PFSK-1 (cell line): ENCODE measurements around the gene XIST.

Experiments used
- FOXP2 ChIP-seq: optimal IDR thresholded peaks from 2 replicates; pipeline ENCODE3; 2011; ENCODE audit warnings: borderline replicate concordance, control low read depth, inconsistent platforms; ENCODE audit not compliant: insufficient read depth; ENCODE audit errors: extremely low read length, extremely low read depth
- POLR2AphosphoS5 ChIP-seq: IDR thresholded peaks from 2 replicates; pipeline ENCODE4 v1.6.1; 2012; ENCODE audit warnings: low read depth, mild to moderate bottlenecking, control low read depth, low read length, moderate library complexity
- SIN3A ChIP-seq: IDR thresholded peaks from 2 replicates; pipeline ENCODE4 v1.6.1; 2012; ENCODE audit warnings: mild to moderate bottlenecking, low read length, moderate library complexity, borderline replicate concordance; ENCODE audit not compliant: insufficient read depth
- TAF1 ChIP-seq: IDR thresholded peaks from 2 replicates; pipeline ENCODE4 v1.6.1; 2012; ENCODE audit warnings: low read length, control low read depth, borderline replicate concordance; ENCODE audit not compliant: insufficient read depth
- TF ChIP-seq, protein P1 (sequence below), 2 experiments: IDR thresholded peaks; 2 replicates each; pipeline versions ENCODE4 v1.6.1 to v1.8.0; 2011 to 2012; ENCODE audit warnings: low read depth in 2 of 2, low read length in 2 of 2, control low read depth in 1 of 2, inconsistent platforms in 1 of 2, mild to moderate bottlenecking in 1 of 2, moderate library complexity in 1 of 2; ENCODE audit not compliant: insufficient read depth in 1 of 2

Gene XIST

GRCh38 chrX:73851014-73852009, 1.2 kb downstream of the XIST start:
- TF ChIP-seq POLR2AphosphoS5 (no peak), SIN3A (no peak), FOXP2 (no peak), TAF1 (no peak)
- TF ChIP-seq, protein P1, sequence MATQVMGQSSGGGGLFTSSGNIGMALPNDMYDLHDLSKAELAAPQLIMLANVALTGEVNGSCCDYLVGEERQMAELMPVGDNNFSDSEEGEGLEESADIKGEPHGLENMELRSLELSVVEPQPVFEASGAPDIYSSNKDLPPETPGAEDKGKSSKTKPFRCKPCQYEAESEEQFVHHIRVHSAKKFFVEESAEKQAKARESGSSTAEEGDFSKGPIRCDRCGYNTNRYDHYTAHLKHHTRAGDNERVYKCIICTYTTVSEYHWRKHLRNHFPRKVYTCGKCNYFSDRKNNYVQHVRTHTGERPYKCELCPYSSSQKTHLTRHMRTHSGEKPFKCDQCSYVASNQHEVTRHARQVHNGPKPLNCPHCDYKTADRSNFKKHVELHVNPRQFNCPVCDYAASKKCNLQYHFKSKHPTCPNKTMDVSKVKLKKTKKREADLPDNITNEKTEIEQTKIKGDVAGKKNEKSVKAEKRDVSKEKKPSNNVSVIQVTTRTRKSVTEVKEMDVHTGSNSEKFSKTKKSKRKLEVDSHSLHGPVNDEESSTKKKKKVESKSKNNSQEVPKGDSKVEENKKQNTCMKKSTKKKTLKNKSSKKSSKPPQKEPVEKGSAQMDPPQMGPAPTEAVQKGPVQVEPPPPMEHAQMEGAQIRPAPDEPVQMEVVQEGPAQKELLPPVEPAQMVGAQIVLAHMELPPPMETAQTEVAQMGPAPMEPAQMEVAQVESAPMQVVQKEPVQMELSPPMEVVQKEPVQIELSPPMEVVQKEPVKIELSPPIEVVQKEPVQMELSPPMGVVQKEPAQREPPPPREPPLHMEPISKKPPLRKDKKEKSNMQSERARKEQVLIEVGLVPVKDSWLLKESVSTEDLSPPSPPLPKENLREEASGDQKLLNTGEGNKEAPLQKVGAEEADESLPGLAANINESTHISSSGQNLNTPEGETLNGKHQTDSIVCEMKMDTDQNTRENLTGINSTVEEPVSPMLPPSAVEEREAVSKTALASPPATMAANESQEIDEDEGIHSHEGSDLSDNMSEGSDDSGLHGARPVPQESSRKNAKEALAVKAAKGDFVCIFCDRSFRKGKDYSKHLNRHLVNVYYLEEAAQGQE (IDR thresholded peaks at IDR 0.05; ENCODE audit: insufficient read depth in 1 of 2, low read depth in 2 of 2, low read length in 2 of 2) = no peak

DNA sequence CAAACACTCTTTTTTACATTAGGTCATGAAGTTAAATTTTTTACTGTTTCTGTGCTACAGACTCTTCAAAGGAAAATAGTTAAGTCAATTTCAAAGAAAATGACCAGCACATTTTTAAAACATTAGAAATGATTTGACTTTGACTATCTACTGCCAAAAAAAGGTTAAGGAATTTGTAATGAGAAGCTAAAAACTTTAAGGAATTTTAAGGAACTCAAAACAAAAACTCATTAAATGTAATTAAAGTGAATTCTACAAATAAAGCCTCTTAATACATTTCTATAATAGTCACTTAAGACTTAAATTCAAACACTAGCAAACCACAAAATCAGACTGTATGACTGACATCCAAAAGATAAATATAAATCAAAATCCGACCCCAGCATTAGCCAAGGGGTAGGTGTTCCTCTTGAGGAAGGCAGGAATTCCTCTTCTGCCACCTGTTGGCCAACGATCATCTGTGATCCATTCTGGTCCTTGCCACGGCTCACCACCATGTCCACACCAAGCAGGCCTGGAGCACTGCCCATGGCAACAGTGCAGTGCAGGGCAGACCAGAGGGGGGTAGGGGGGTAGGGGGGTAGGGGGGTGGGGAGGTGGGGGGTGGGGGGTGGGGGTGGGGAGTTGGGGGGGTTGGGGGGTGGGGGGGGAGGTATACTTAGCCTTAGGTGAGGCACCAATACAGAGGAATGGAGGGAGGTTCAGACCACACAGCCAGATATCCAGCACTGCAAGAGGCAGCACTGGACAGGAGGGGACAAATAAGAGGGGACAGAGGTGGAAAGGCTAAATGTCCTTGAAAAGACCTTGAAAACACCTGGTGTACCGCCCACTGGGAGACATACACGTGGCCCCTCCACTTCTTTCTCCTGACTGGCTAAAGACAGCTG, 2.1 kb downstream of the XIST start:
- TF ChIP-seq, protein P1 (IDR thresholded peaks at IDR 0.05; ENCODE audit: insufficient read depth in 1 of 2, low read depth in 2 of 2, low read length in 2 of 2) = no peak
- TF ChIP-seq POLR2AphosphoS5 (no peak), FOXP2 (no peak), TAF1 (no peak), SIN3A (no peak)

GRCh38 chrX:73849073-73849472, 3.4 kb downstream of the XIST start:
- TF ChIP-seq TAF1 (no peak), FOXP2 (no peak), POLR2AphosphoS5 (no peak), SIN3A (no peak)
- TF ChIP-seq, protein P1 (IDR thresholded peaks at IDR 0.05; ENCODE audit: insufficient read depth in 1 of 2, low read depth in 2 of 2, low read length in 2 of 2) = no peak

GRCh38 chrX:73847991-73848390, 4.5 kb downstream of the XIST start:
- TF ChIP-seq, protein P1 (IDR thresholded peaks at IDR 0.05; ENCODE audit: insufficient read depth in 1 of 2, low read depth in 2 of 2, low read length in 2 of 2) = no peak
- TF ChIP-seq FOXP2 (no peak), POLR2AphosphoS5 (no peak), TAF1 (no peak), SIN3A (no peak)
